GM12801 (cell line): ENCODE results near the gene C2CD4C.

Experiments used
- TF ChIP-seq, protein P1 (sequence below): IDR thresholded peaks from one replicate; pipeline ENCODE4 v1.5.1; 2011; ENCODE audit warnings: control low read depth; ENCODE audit not compliant: insufficient read length; ENCODE audit errors: extremely low read depth

The C2CD4C gene

GRCh38 chr19:387777-388176, 21.2 kb downstream of the C2CD4C start:
- TF ChIP-seq, protein P1, sequence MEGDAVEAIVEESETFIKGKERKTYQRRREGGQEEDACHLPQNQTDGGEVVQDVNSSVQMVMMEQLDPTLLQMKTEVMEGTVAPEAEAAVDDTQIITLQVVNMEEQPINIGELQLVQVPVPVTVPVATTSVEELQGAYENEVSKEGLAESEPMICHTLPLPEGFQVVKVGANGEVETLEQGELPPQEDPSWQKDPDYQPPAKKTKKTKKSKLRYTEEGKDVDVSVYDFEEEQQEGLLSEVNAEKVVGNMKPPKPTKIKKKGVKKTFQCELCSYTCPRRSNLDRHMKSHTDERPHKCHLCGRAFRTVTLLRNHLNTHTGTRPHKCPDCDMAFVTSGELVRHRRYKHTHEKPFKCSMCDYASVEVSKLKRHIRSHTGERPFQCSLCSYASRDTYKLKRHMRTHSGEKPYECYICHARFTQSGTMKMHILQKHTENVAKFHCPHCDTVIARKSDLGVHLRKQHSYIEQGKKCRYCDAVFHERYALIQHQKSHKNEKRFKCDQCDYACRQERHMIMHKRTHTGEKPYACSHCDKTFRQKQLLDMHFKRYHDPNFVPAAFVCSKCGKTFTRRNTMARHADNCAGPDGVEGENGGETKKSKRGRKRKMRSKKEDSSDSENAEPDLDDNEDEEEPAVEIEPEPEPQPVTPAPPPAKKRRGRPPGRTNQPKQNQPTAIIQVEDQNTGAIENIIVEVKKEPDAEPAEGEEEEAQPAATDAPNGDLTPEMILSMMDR = no peak

DNA sequence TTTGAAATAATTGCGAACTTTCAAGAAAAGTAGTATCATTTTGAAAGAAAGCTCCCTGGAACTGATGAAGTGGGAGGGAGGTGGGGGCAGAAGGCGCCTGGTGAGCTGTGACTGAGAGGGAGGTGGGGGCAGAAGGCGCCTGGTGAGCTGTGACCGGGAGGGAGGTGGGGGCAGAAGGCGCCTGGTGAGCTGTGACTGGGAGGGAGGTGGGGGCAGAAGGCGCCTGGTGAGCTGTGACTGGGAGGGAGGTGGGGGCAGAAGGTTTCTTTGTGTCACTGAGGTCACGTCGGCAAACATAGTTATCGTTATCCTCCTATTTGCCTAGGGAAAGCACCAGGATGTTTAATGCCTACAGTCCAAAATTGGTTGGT, 24.2 kb downstream of the C2CD4C start:
- TF ChIP-seq, protein P1 = no peak

DNA sequence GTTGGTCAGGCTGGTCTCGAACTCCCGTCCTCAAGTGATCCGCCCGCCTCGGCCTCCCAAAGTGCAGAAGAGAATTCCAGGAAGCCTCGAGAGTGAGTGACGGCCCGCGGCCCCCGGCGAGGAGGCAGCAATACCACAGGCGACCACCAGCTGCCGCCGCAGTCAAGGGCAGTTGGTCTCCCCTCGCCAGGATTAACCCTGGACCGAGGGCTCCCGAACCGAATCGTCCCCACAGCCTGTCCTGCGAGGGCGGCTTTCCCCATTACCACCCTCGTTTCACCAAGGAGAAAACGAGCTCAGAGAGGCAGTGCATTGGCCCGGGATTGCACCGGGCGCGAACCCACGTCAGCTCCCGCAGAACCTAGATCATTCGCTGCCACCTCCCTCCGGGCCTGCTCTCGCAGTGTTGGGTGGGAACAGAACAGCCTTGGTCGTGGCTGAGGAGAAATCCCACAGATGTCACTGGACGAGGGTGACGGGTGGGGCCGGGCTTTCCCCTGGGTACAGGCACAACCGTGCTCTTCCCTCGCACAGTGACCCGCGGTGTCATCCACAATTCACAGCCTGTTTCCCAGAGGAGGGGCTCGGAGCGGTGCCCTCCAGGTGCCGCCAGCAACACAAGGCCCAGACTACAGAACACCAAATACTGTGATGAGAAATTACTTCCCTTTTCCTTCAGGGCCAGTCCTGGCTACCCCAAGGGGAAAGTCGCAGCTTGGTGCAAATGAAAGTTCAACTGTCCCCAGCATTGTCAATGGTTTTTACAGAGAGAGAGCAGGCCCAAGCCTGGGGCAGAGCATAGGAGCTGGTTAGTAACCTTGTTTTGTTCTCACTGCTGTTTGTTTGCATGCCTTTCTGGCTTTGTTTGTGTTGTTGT, 24.8 kb downstream of the C2CD4C start:
- TF ChIP-seq, protein P1 = no peak

GRCh38 chr19:383040-383439, 25.9 kb downstream of the C2CD4C start:
- TF ChIP-seq, protein P1 = no peak

GRCh38 chr19:379796-380195, 29.2 kb downstream of the C2CD4C start:
- TF ChIP-seq, protein P1 = no peak

DNA sequence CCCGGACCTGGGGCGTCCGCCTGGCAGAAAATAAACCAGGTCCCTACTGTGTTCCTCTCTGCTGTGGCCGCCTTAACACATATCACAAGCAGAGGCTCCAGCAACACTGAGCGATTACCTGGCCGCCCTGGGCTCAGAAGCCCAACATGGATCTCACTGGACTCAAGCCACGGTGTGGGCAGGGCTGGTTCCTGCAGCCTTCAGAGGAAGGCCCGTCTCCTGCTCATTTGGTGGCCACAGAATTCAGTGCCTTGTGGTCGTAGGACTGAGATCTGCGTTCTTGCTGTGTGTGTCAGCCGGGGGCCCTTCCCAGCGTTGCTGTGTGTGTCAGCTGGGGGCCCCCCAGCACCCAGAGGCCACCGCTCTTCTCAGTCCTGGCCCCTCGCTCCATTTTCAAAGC, 30.2 kb downstream of the C2CD4C start:
- TF ChIP-seq, protein P1 = no peak

DNA sequence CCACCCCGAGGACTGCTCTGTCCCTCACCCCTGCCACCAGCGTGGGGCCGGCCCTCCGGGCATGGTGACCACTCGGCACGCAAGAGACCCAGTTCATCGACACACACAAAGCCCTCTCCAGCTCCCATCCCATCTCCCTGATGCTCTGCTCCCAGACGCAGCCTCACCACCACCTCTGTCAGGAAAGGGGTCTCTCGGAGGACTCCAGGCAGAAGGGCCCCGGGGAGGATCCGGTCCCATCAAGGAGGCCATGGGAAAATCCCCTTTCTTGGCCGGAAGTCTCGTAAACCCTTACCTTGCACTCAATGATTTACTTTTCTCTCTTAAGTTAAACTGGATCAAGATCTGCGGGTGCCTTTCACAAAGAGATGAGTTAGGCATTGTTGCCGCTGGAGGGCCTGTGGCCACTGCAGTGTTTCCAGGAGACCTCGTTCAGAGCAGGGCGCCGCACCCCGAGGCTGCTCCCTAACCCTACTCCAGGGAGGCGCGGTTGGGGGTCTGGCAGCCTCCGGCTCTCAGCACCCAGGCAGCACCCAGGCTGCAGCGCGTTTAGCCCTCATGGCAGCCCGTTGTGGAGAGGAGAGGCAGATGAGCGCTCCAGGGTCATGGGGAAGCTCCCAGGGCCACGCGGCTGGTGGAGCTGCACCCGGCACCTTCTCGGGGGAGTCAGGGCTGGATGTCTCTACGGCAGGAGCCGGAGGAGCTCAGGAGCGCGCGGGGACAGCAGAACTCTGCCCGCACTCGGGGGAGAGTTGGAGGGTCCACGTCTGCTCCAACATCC, 31.0 kb downstream of the C2CD4C start:
- TF ChIP-seq, protein P1 = no peak
